PC-9 (cell line): Measurements from ENCODE around the gene HDDC3. TPM values are rescaled to one million over a fixed set of nuclear protein-coding genes. Genes with fewer than 3 reads are reported as not detected.

Experiments
- BruUV-seq: library from RNA; stranded (reverse); fragments of 400-500 nt; replicated peaks from 2 replicates; lab custom pipeline; 2021; lab: Mats Ljungman, UMichigan
- CTCF ChIA-PET: fragments of 300-600 bp; sonication (Branson Sonifier 250); formaldehyde crosslinking; loops from one replicate; lab custom pipeline; 2022; ENCODE audit warnings: antibody characterized with exemption; lab: Charles Lee
- POLR2A ChIA-PET: fragments of 300-600 bp; sonication (Branson Sonifier 250); formaldehyde crosslinking; loops from one replicate; lab custom pipeline; 2022; ENCODE audit warnings: antibody characterized with exemption; ENCODE audit not compliant: unreplicated experiment; lab: Charles Lee
- DNase-seq, 2 experiments: peaks; one replicate each; pipeline versions ENCODE4 v3.0.0 to v3.0.0-alpha.2; 2015 to 2022; ENCODE audit warnings: mixed read lengths in 1 of 2
- H2AFZ ChIP-seq: fragments of 200-600 bp; sonication (generic); 2 replicates; pipeline ENCODE4 v1.8.1; 2017; ENCODE audit warnings: antibody characterized with exemption
- H3F3A ChIP-seq: fragments of 200-600 bp; sonication (generic); 2 replicates; pipeline ENCODE4 v1.8.1; 2017; ENCODE audit warnings: antibody characterized with exemption, mild to moderate bottlenecking, low read depth; ENCODE audit not compliant: insufficient read depth
- H3K27ac ChIP-seq: fragments of 200-600 bp; sonication (generic); 2 replicates; pipeline ENCODE4 v1.6.1; 2016; ENCODE audit warnings: mixed run types
- H3K27me3 ChIP-seq: fragments of 200-600 bp; sonication (generic); 2 replicates; pipeline ENCODE4 v1.6.1; 2016; ENCODE audit warnings: low read depth, mixed run types; ENCODE audit not compliant: insufficient read depth
- H3K36me3 ChIP-seq: fragments of 200-600 bp; sonication (generic); 2 replicates; pipeline ENCODE4 v1.6.1; 2016; ENCODE audit warnings: low read depth, mixed run types
- H3K4me1 ChIP-seq: fragments of 200-600 bp; sonication (generic); replicated peaks from 2 replicates; pipeline ENCODE4 v1.6.1; 2016; ENCODE audit warnings: mixed run types; ENCODE audit not compliant: insufficient read depth
- H3K4me2 ChIP-seq: fragments of 200-600 bp; sonication (generic); 2 replicates; pipeline ENCODE4 v1.6.1; 2017; ENCODE audit warnings: mixed run types
- H3K4me3 ChIP-seq: fragments of 200-600 bp; sonication (generic); 2 replicates; pipeline ENCODE4 v1.6.1; 2016; ENCODE audit warnings: mixed run types
- H3K79me2 ChIP-seq: fragments of 200-600 bp; sonication (generic); 2 replicates; pipeline ENCODE4 v1.6.1; 2017; ENCODE audit warnings: low read depth, mixed run types
- H3K9me2 ChIP-seq: fragments of 200-600 bp; sonication (generic); 2 replicates; pipeline ENCODE4 v1.8.1; 2017; ENCODE audit warnings: mild to moderate bottlenecking; ENCODE audit not compliant: insufficient read depth
- H3K9me3 ChIP-seq: fragments of 200-600 bp; sonication (generic); 2 replicates; pipeline ENCODE4 v1.8.1; 2016; ENCODE audit warnings: low read depth; ENCODE audit not compliant: insufficient read depth
- H4K20me1 ChIP-seq: fragments of 200-600 bp; sonication (generic); 2 replicates; pipeline ENCODE4 v1.8.1; 2017; ENCODE audit not compliant: insufficient read depth
- CTCF ChIP-seq: fragments of 200-600 bp; sonication (generic); conservative IDR thresholded peaks from 2 replicates; pipeline ENCODE4 v1.6.1; 2017; ENCODE audit warnings: mixed run types, antibody characterized with exemption, mild to moderate bottlenecking, moderate library complexity
- EZH2 ChIP-seq: fragments of 200-600 bp; sonication (generic); IDR thresholded peaks from 2 replicates; pipeline ENCODE4 v1.8.0; 2017; ENCODE audit warnings: antibody characterized with exemption, low read depth
- intact Hi-C: fragments of 100-400 bp; cut with micrococcal nuclease; formaldehyde crosslinking; loops from one replicate; pipeline ENCODE4 v1.10.0; 2022; ENCODE audit not compliant: unreplicated experiment
- total RNA-seq: library from RNA; stranded (reverse); gene quantifications from 2 replicates; pipeline ENCODE4 v1.2.3, GENCODE V29; 2021

Gene HDDC3
- total RNA-seq, 1 experiment from 2014 or later = 18.1 TPM

- H3K36me3 ChIP-seq = no peaks in the 10 kb centered on the region
- no peaks in the 10 kb centered on the region for H3K79me2 ChIP-seq
- no peak overlapping the region for H3K27ac ChIP-seq
- ChIA-PET POLR2A (no interaction called here), CTCF (no interaction called here)
- H2AFZ ChIP-seq = no peak overlapping the region
- no peak overlapping the region for H3K4me3 ChIP-seq
- H3K27me3 ChIP-seq = no peaks in the 10 kb centered on the region
- intact Hi-C loops = no loop called here
- no peaks in the 10 kb centered on the region for H3K9me2 ChIP-seq
- no peak overlapping the region for H3K4me2 ChIP-seq
- no TSS peak for BruUV-seq
- no peaks in the 10 kb centered on the region for H3K9me3 ChIP-seq
- DNase-seq = no peak
- peaks cover 3% of the 10 kb centered on the region; the same call in 1 of the 2 replicates for H3F3A ChIP-seq
- no peak for TF ChIP-seq CTCF
- no peak for TF ChIP-seq EZH2
- H4K20me1 ChIP-seq = no peaks in the 10 kb centered on the region
- no peaks in the 10 kb centered on the region for H3K4me1 ChIP-seq
These were observed 43.0 kb downstream of the HDDC3 start for GRCh38 chr15:90889313-90889730.

- intact Hi-C loops = no loop called here
- no peak for TF ChIP-seq CTCF
- no peak for TF ChIP-seq EZH2
- Histone ChIP-seq H3K9me2 (no peaks in the 10 kb centered on the region), H2AFZ (no peak overlapping the region), H3K4me3 (no peak overlapping the region), H3K27ac (no peak overlapping the region), H3K4me2 (no peak overlapping the region), H4K20me1 (peaks cover 4% of the 10 kb centered on the region; the same call in 1 of the 2 replicates), H3K79me2 (no peaks in the 10 kb centered on the region), H3K36me3 (no peaks in the 10 kb centered on the region), H3K4me1 (no peaks in the 10 kb centered on the region), H3K27me3 (no peaks in the 10 kb centered on the region), H3K9me3 (no peaks in the 10 kb centered on the region), H3F3A (peaks cover 7% of the 10 kb centered on the region; the same call in 1 of the 2 replicates)
- no TSS peak for BruUV-seq
- CTCF ChIA-PET = interaction anchor here (0.9 to 2.4 kb wide), 3 partner anchors 239 to 744 kb away, joined by 3 to 26 read pairs (median 10); no protein-coding TSS in a partner anchor
- POLR2A ChIA-PET = no interaction called here
- DNase-seq = no peak
These were observed 45.3 kb downstream of the HDDC3 start for GRCh38 chr15:90887037-90887481.

GRCh38 chr15:90886291-90886614 is 46.1 kb downstream of the HDDC3 start:
- H3K4me3 ChIP-seq = no peak overlapping the region
- H3K36me3 ChIP-seq = no peaks in the 10 kb centered on the region
- no peak for DNase-seq
- no peaks in the 10 kb centered on the region for H3K79me2 ChIP-seq
- H3K27ac ChIP-seq = no peak overlapping the region
- no peaks in the 10 kb centered on the region for H3K4me1 ChIP-seq
- H3K4me2 ChIP-seq = no peak overlapping the region
- no peak overlapping the region for H2AFZ ChIP-seq
- H3K27me3 ChIP-seq = no peaks in the 10 kb centered on the region
- POLR2A ChIA-PET = no interaction called here
- CTCF ChIA-PET = interaction anchor here (0.6 to 2.4 kb wide), 7 partner anchors 18 to 743 kb away, joined by 3 to 26 read pairs (median 4); no protein-coding TSS in a partner anchor
- H3K9me2 ChIP-seq = no peaks in the 10 kb centered on the region
- H3K9me3 ChIP-seq = no peaks in the 10 kb centered on the region
- no TSS peak for BruUV-seq
- peaks cover 7% of the 10 kb centered on the region; the same call in 1 of the 2 replicates for H3F3A ChIP-seq
- peaks cover 4% of the 10 kb centered on the region; the same call in 1 of the 2 replicates for H4K20me1 ChIP-seq
- TF ChIP-seq EZH2 (no peak), CTCF (0 out of 2 replicates have a peak, but pooled peaks have one; percentile 11)
- intact Hi-C loops = loop anchor here (1.0 kb wide), 4 partner anchors 193 to 743 kb away; no protein-coding TSS in a partner anchor
